Spleen (tissue), 7 donors: ENCODE results near the gene SUCLA2.

Source experiments
- CTCF ChIP-seq, 11 experiments: fragments of 200-600 bp in 7 of 11; fragments of 450-650 bp in 4 of 11; sonication (generic) in 4 of 11; IDR thresholded peaks in 8 of 11; conservative IDR thresholded peaks in 3 of 11; 1 replicate in 7 of 11; 2 replicates in 4 of 11; pipeline versions ENCODE4 v1.4.0 to v1.8.0; 2016 to 2021; ENCODE audit warnings: antibody characterized with exemption in 11 of 11, inconsistent platforms in 4 of 11, mild to moderate bottlenecking in 1 of 11
- POLR2A ChIP-seq, 3 donors: fragments of 450-650 bp; IDR thresholded peaks; one replicate each; pipeline ENCODE4 v1.5.1; 2017; ENCODE audit warnings: antibody characterized with exemption in 3 of 3, mild to moderate bottlenecking in 1 of 3
- POLR2AphosphoS5 ChIP-seq, 3 donors: sonication (generic); formaldehyde crosslinking; IDR thresholded peaks; one replicate each; pipeline ENCODE4 v1.5.1; 2017; ENCODE audit warnings: antibody characterized with exemption in 3 of 3
- donor health status: DM: no; HTN: no; CAD: no; lungs with moderate emphysema.
- donor health status: DM: no; HTN: no; CAD: no.
- donor health status: DM: no; HTN: no; CAD: no.

GRCh38 chr13:47955836-47956235 lies 45.2 kb downstream of the SUCLA2 start:
- TF ChIP-seq POLR2A (IDR thresholded peaks at IDR 0.05) (no peak), CTCF (IDR thresholded peaks at IDR 0.05 in 8 of 11, conservative IDR thresholded peaks at IDR 0.05 in 3 of 11) (no peak), POLR2AphosphoS5 (IDR thresholded peaks at IDR 0.05) (no peak)
